ENCODE results near the gene OR7G1.
"Not testable (repeated sequence)": the region's sequence is repeated elsewhere in the genome, so short reads cannot be mapped to it uniquely, and the experiment has no call there.

The OR7G1 gene

GRCh38 chr19:9107375-9107774, 8.2 kb downstream of the OR7G1 start, which contains the start of gene OR7G2:
OR7G2 (minus strand) TSS chr19:9107475; CDS start chr19:9103243, 4,232 bp downstream.
- no peak for DNase-seq (ENCODE audit: low read depth, low spot score)
- no peak within 1 kb of the TSS for H3K4me3 ChIP-seq (ENCODE audit: low read length)

GRCh38 chr19:9086761-9087160, 28.8 kb downstream of the OR7G1 start, which contains the start of gene OR1M1:
OR1M1 (plus strand) TSS chr19:9087061; CDS start chr19:9093245, 6,184 bp downstream.
- no peak for DNase-seq (ENCODE audit: low read depth, low spot score)
- no peak within 1 kb of the TSS for H3K4me3 ChIP-seq (ENCODE audit: low read length)

- H3K4me3 ChIP-seq (ENCODE audit: low read length), result no peak overlapping the region
- no peak for DNase-seq (ENCODE audit: low read depth, low spot score)
Observed at GRCh38 chr19:9078651-9079050, 36.9 kb downstream of the OR7G1 start.

- DNase-seq (ENCODE audit: low read depth, low spot score), result no peak
- H3K4me3 ChIP-seq (ENCODE audit: low read length), result no peak overlapping the region
Observed at GRCh38 chr19:9076901-9077300, 38.7 kb downstream of the OR7G1 start.

GRCh38 chr19:9075064-9075949, 40.3 kb downstream of the OR7G1 start:
- DNase-seq (ENCODE audit: low read depth, low spot score), result no peak
- H3K4me3 ChIP-seq (ENCODE audit: low read length), result no peak overlapping the region

- no peak overlapping the region for H3K4me3 ChIP-seq (ENCODE audit: low read length)
- DNase-seq (ENCODE audit: low read depth, low spot score), result no peak
Observed at GRCh38 chr19:9073806-9074205, 41.8 kb downstream of the OR7G1 start.

GRCh38 chr19:9071720-9072119, 43.8 kb downstream of the OR7G1 start:
- DNase-seq (ENCODE audit: low read depth, low spot score); H3K4me3 ChIP-seq (ENCODE audit: low read length): not testable (repeated sequence)

GRCh38 chr19:9070066-9070465, 45.5 kb downstream of the OR7G1 start:
- H3K4me3 ChIP-seq (ENCODE audit: low read length), result no peak overlapping the region
- no peak for DNase-seq (ENCODE audit: low read depth, low spot score)

GRCh38 chr19:9065457-9066014, 50.0 kb downstream of the OR7G1 start:
- no peak overlapping the region for H3K4me3 ChIP-seq (ENCODE audit: low read length)
- no peak for DNase-seq (ENCODE audit: low read depth, low spot score)
